ENCODE measurements around the gene UMAD1. TPM values are rescaled to one million over a fixed set of nuclear protein-coding genes. Genes with fewer than 3 reads are reported as not detected.

UMAD1 gene
- total and polyA plus RNA-seq, 2 experiments from 2014 or later, result 8.4 to 12.4 TPM

DNA sequence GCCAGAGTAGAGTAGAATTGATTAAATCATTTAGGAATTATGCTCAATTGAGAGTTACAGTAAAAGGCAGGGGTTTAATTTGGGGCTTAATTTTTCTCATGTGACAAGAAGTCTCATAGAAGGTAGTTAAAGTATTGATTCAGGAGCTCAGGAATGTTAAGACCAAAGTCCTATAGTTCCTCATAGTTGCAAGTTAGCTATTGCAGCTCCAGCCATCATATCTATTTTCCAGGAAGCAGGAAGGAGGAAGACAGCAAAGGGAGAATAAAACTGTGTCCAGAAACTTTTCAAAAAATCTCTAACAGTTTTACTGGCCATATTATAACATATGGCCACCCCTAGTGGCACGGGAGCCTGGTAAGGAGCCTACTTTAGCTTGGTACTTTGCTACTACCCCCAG lies 174.8 kb downstream of the UMAD1 start:
- no peak overlapping the region for H3K27ac ChIP-seq (ENCODE audit: low read depth)
- H3K9me3 Mint-ChIP-seq, result no peaks in the 10 kb centered on the region
- no peak overlapping the region for H3K4me3 ChIP-seq
- no peak overlapping the region for H3K4me2 ChIP-seq
- no peaks in the 10 kb centered on the region for H3K9me2 ChIP-seq (ENCODE audit: insufficient read depth)
- H3K36me3 Mint-ChIP-seq (ENCODE audit: low read depth), result no peaks in the 10 kb centered on the region
- H3K36me3 ChIP-seq (ENCODE audit: insufficient read depth), result no peaks in the 10 kb centered on the region
- no peaks in the 10 kb centered on the region for H3K27me3 ChIP-seq (ENCODE audit: insufficient read depth)
- H3K4me1 ChIP-seq (ENCODE audit: insufficient read depth), result peaks cover 4% of the 10 kb centered on the region
- no peaks in the 10 kb centered on the region for H3K27me3 Mint-ChIP-seq (ENCODE audit: insufficient read depth, low read depth, poor library complexity)
- DNase-seq (ENCODE audit: low spot score) (no peak), ATAC-seq (no peak)
- no peaks in the 10 kb centered on the region for H3F3A ChIP-seq (replicated peaks; ENCODE audit: low read depth)
- H2AFZ ChIP-seq, result no peak overlapping the region
- no peak overlapping the region for H3K4me3 Mint-ChIP-seq
- no peaks in the 10 kb centered on the region for H3K79me2 ChIP-seq (replicated peaks; ENCODE audit: insufficient read depth)
- TF ChIP-seq, protein P1, sequence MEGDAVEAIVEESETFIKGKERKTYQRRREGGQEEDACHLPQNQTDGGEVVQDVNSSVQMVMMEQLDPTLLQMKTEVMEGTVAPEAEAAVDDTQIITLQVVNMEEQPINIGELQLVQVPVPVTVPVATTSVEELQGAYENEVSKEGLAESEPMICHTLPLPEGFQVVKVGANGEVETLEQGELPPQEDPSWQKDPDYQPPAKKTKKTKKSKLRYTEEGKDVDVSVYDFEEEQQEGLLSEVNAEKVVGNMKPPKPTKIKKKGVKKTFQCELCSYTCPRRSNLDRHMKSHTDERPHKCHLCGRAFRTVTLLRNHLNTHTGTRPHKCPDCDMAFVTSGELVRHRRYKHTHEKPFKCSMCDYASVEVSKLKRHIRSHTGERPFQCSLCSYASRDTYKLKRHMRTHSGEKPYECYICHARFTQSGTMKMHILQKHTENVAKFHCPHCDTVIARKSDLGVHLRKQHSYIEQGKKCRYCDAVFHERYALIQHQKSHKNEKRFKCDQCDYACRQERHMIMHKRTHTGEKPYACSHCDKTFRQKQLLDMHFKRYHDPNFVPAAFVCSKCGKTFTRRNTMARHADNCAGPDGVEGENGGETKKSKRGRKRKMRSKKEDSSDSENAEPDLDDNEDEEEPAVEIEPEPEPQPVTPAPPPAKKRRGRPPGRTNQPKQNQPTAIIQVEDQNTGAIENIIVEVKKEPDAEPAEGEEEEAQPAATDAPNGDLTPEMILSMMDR (conservative IDR thresholded peaks at IDR 0.05; ENCODE audit: low read depth in 2 of 2), result no peak
- no peak for TF ChIP-seq EZH2 (IDR thresholded peaks at IDR 0.05; ENCODE audit: low read depth, unreplicated experiment)
- no peak for TF ChIP-seq CREB1 (CRISPR knock-in tag; IDR thresholded peaks at IDR 0.05; ENCODE audit: low read depth)
- no peak for TF ChIP-seq STAT1 (IDR thresholded peaks at IDR 0.05; ENCODE audit: unreplicated experiment)
- TF ChIP-seq, protein P2, sequence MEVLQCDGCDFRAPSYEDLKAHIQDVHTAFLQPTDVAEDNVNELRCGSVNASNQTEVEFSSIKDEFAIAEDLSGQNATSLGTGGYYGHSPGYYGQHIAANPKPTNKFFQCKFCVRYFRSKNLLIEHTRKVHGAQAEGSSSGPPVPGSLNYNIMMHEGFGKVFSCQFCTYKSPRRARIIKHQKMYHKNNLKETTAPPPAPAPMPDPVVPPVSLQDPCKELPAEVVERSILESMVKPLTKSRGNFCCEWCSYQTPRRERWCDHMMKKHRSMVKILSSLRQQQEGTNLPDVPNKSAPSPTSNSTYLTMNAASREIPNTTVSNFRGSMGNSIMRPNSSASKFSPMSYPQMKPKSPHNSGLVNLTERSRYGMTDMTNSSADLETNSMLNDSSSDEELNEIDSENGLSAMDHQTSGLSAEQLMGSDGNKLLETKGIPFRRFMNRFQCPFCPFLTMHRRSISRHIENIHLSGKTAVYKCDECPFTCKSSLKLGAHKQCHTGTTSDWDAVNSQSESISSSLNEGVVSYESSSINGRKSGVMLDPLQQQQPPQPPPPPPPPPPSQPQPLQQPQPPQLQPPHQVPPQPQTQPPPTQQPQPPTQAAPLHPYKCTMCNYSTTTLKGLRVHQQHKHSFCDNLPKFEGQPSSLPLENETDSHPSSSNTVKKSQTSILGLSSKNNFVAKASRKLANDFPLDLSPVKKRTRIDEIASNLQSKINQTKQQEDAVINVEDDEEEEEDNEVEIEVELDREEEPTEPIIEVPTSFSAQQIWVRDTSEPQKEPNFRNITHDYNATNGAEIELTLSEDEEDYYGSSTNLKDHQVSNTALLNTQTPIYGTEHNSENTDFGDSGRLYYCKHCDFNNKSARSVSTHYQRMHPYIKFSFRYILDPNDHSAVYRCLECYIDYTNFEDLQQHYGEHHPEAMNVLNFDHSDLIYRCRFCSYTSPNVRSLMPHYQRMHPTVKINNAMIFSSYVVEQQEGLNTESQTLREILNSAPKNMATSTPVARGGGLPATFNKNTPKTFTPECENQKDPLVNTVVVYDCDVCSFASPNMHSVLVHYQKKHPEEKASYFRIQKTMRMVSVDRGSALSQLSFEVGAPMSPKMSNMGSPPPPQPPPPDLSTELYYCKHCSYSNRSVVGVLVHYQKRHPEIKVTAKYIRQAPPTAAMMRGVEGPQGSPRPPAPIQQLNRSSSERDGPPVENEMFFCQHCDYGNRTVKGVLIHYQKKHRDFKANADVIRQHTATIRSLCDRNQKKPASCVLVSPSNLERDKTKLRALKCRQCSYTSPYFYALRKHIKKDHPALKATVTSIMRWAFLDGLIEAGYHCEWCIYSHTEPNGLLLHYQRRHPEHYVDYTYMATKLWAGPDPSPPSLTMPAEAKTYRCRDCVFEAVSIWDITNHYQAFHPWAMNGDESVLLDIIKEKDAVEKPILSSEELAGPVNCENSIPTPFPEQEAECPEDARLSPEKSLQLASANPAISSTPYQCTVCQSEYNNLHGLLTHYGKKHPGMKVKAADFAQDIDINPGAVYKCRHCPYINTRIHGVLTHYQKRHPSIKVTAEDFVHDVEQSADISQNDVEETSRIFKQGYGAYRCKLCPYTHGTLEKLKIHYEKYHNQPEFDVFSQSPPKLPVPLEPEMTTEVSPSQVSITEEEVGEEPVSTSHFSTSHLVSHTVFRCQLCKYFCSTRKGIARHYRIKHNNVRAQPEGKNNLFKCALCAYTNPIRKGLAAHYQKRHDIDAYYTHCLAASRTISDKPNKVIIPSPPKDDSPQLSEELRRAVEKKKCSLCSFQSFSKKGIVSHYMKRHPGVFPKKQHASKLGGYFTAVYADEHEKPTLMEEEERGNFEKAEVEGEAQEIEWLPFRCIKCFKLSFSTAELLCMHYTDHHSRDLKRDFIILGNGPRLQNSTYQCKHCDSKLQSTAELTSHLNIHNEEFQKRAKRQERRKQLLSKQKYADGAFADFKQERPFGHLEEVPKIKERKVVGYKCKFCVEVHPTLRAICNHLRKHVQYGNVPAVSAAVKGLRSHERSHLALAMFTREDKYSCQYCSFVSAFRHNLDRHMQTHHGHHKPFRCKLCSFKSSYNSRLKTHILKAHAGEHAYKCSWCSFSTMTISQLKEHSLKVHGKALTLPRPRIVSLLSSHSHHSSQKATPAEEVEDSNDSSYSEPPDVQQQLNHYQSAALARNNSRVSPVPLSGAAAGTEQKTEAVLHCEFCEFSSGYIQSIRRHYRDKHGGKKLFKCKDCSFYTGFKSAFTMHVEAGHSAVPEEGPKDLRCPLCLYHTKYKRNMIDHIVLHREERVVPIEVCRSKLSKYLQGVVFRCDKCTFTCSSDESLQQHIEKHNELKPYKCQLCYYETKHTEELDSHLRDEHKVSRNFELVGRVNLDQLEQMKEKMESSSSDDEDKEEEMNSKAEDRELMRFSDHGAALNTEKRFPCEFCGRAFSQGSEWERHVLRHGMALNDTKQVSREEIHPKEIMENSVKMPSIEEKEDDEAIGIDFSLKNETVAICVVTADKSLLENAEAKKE (CRISPR knock-in tag; IDR thresholded peaks at IDR 0.05), result no peak
- TF ChIP-seq JUNB (IDR thresholded peaks at IDR 0.05; ENCODE audit: unreplicated experiment), result no peak
- no peak for TF ChIP-seq EZH2phosphoT487 (IDR thresholded peaks at IDR 0.05; ENCODE audit: unreplicated experiment)
- no peak for TF ChIP-seq ZNF114 (CRISPR knock-in tag; IDR thresholded peaks at IDR 0.05)
- TF ChIP-seq ZNF331 (CRISPR knock-in tag; IDR thresholded peaks at IDR 0.05; ENCODE audit: low read depth), result no peak
- TF ChIP-seq POLR2AphosphoS5 (IDR thresholded peaks at IDR 0.05; ENCODE audit: low read depth), result no peak
- TF ChIP-seq, protein P3, sequence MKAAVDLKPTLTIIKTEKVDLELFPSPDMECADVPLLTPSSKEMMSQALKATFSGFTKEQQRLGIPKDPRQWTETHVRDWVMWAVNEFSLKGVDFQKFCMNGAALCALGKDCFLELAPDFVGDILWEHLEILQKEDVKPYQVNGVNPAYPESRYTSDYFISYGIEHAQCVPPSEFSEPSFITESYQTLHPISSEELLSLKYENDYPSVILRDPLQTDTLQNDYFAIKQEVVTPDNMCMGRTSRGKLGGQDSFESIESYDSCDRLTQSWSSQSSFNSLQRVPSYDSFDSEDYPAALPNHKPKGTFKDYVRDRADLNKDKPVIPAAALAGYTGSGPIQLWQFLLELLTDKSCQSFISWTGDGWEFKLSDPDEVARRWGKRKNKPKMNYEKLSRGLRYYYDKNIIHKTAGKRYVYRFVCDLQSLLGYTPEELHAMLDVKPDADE (IDR thresholded peaks at IDR 0.05), result no peak
- no peak for TF ChIP-seq NANOG (IDR thresholded peaks at IDR 0.05; ENCODE audit: borderline replicate concordance)
- no peak overlapping the region for H3K27ac Mint-ChIP-seq
- H4K20me1 ChIP-seq (replicated peaks; ENCODE audit: insufficient read depth), result no peaks in the 10 kb centered on the region
- H3K4me1 Mint-ChIP-seq, result peaks cover 5% of the 10 kb centered on the region
